Esophagus squamous epithelium (tissue), 4 donors: ENCODE data around the gene SIK3.

Source experiments
- POLR2A ChIP-seq, 4 donors: fragments of 450-650 bp; IDR thresholded peaks; one replicate each; pipeline ENCODE4 v1.6.1; 2017; ENCODE audit warnings: antibody characterized with exemption in 4 of 4, mild to moderate bottlenecking in 4 of 4, moderate library complexity in 3 of 4
- TF ChIP-seq, protein P1 (sequence below), 6 experiments: fragments of 450-650 bp in 4 of 6; fragments of 200-600 bp in 2 of 6; sonication (generic) in 2 of 6; IDR thresholded peaks; one replicate each; pipeline ENCODE4 v1.5.1; 2016 to 2019; ENCODE audit warnings: antibody characterized with exemption in 6 of 6, mild to moderate bottlenecking in 4 of 6, moderate library complexity in 4 of 6

DNA sequence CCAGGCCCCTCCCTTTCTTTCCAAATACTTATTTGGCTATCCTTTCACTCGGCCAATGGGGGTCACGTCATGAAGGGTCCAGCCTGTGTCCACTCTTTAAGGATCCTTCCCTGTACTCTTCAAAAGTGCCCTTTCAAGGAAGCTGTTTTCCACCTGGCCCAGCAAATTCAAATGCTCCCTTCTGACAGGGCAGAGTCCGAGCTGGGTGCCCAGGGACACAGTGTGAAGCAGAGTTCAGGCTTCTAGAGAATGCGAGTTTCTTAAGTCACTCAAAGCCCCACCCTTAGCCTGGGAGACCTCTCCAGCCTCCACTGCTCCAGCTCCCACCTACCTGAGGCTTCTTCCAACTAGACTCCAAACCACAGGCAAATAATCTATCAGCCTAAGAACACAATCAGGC lies 255.3 kb downstream of the SIK3 start:
- TF ChIP-seq, protein P1, sequence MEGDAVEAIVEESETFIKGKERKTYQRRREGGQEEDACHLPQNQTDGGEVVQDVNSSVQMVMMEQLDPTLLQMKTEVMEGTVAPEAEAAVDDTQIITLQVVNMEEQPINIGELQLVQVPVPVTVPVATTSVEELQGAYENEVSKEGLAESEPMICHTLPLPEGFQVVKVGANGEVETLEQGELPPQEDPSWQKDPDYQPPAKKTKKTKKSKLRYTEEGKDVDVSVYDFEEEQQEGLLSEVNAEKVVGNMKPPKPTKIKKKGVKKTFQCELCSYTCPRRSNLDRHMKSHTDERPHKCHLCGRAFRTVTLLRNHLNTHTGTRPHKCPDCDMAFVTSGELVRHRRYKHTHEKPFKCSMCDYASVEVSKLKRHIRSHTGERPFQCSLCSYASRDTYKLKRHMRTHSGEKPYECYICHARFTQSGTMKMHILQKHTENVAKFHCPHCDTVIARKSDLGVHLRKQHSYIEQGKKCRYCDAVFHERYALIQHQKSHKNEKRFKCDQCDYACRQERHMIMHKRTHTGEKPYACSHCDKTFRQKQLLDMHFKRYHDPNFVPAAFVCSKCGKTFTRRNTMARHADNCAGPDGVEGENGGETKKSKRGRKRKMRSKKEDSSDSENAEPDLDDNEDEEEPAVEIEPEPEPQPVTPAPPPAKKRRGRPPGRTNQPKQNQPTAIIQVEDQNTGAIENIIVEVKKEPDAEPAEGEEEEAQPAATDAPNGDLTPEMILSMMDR (IDR thresholded peaks at IDR 0.05) = no peak
- no peak for TF ChIP-seq POLR2A (IDR thresholded peaks at IDR 0.05)
